Stimulated activated CD4-positive, alpha-beta T cell treated with anti-CD3 and anti-CD28 coated beads, Interleukin-2, amount 100 ng/mL, for 4 hours (primary cell): Measurements from ENCODE around the gene PPP1R37.

ENCODE experiments used
- DNase-seq: peaks from one replicate; pipeline ENCODE4 v3.0.0-alpha.2; 2020; ENCODE audit warnings: low read depth

PPP1R37 gene

GRCh38 chr19:45092747-45093678 is at the start of gene PPP1R37:
PPP1R37 (plus strand) TSS chr19:45093179; CDS start chr19:45093326, 147 bp downstream.
- DNase-seq: peak; percentile 89

DNA sequence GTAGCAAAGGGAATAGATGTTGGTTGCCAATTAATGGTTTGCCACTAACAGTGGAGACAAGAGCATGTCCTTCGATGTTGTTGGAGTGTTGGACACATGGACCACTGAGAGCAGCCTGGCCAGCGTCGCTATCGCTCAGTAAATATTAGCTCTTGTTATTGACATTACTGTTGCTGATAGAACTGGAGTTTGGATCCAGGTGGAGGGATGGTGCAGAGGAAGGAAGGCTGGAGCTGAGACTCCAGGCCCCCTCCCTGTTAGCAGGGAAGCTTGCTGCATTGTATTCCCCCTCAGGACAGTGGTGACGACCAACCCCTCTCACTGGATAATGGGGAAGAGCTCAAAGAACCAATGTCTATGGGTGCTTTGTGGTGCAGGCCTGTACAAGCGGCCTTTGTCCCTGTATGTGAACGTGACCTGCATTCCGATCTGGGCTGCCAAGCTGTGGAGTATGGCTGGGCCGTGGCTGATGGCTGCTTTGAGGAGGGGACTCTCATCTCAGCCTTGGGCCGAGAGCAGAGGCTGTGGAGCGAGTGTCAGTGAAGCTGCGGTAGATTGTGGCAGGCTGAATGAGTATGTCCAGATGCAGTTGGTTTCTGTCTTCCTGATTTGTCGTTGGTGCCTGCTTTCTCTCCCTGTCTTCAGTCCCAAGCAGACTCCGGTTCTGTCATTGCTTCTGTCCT is 47.2 kb upstream of the PPP1R37 start:
- DNase-seq: no peak

DNA sequence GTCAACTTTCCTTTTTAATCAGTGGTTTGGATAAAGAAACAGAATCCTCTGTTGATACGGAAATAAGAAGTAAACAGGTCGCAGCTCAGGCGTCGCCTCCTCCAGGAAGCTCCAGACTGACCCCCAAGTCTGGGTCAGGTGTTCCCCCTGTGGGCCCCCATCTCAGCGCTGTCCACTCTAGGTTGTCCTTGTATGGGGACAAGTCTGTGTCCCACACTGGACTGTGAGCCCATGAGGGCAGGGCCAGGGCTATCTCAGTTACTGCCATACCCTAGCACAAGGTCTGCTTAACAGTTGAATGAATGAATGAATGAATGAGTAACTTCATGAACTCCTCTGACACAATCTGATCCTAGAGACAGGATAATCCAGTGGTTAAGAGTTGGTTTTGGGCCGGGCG is 46.6 kb upstream of the PPP1R37 start:
- no peak for DNase-seq

GRCh38 chr19:45047188-45047797 is 45.7 kb upstream of the PPP1R37 start:
- DNase-seq: no peak

DNA sequence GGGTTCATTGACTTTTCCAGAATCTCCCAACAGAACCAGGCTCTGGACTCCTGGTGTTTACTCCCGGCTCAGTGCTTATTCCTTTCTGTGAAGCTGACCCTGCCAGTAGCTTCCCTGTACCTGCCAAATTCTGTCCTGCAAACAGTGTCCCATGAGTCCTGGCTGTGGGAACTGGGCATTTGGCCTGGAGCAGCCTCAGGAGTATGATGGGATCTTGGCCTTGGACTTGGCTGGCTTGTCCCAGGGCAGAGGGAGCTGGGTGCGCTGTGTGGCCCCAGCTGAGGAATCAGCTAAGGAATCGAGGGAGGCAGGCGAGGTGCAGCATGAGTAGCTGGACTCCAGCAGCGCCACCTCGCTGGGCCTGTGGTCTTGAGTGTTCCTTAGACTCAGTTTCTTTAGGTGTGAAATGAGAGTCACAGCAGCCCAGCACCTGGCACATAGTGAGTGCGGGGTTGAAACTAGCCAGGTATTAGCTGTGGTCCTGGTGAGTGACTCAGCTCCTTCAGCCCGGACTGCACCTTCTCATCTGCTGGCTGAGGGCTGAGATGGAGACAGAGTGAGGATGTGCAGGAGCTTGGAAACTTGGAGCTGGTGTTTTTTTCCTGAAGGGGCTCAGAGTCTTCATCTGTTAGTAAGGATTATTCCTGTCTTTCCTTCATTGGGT is 43.8 kb upstream of the PPP1R37 start:
- DNase-seq: no peak

GRCh38 chr19:45050036-45050435 is 42.9 kb upstream of the PPP1R37 start:
- no peak for DNase-seq

GRCh38 chr19:45051929-45052579 is 40.9 kb upstream of the PPP1R37 start:
- DNase-seq: no peak

DNA sequence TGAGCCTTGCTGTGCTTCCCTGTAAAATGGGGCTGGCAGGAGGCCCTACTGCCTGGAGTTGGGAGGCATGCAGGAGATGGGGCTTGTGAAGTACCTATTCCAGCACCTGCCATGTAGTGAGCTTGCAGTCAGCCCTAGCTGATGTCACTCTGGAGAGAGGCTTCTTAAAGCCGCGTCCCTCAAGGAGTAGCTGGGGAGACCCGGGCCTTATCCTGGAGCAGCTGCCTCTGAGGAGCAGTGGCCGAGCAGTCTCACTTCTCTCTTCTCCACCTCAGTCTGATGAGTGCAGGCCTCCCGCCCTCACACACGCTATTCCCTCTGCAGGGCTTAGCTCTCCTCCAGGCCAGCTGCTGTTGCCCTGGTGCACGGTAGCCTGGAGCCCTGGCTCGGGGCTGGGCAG is 36.1 kb upstream of the PPP1R37 start:
- DNase-seq: no peak

- no peak for DNase-seq
These were observed 35.5 kb upstream of the PPP1R37 start for GRCh38 chr19:45057444-45057843.

GRCh38 chr19:45058622-45059159 is 34.3 kb upstream of the PPP1R37 start:
- no peak for DNase-seq

GRCh38 chr19:45059258-45059965 is 33.6 kb upstream of the PPP1R37 start:
- DNase-seq: peak; percentile 71

- DNase-seq: no peak
These were observed 31.0 kb upstream of the PPP1R37 start for GRCh38 chr19:45061965-45062364.

- no peak for DNase-seq
These were observed 28.9 kb upstream of the PPP1R37 start for GRCh38 chr19:45063851-45064801.

GRCh38 chr19:45066921-45067661 is 25.9 kb upstream of the PPP1R37 start:
- no peak for DNase-seq

- DNase-seq: no peak
These were observed 24.9 kb upstream of the PPP1R37 start for GRCh38 chr19:45068041-45068440.

DNA sequence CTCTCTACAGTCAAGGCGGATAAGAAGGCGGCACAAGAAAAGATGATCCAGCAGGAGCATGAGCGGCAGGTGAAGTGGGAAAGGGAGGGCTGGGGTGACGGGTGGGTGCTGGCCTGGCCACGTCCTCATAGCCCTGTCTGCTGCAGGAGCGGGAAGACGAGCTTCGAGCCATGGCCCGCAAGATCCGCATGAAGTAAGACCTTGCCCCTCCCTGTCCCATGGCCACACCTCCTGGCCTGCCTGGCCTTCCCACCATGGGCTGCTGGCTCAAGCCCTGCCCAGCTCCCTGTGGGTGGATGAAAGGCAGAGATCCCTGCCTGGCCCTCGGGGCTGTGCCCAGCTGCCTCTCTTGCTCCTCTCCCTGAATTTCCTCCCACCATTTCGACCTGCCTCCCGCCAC is 23.9 kb upstream of the PPP1R37 start:
- DNase-seq: no peak

GRCh38 chr19:45070214-45070613 is 22.8 kb upstream of the PPP1R37 start:
- DNase-seq: no peak

DNA sequence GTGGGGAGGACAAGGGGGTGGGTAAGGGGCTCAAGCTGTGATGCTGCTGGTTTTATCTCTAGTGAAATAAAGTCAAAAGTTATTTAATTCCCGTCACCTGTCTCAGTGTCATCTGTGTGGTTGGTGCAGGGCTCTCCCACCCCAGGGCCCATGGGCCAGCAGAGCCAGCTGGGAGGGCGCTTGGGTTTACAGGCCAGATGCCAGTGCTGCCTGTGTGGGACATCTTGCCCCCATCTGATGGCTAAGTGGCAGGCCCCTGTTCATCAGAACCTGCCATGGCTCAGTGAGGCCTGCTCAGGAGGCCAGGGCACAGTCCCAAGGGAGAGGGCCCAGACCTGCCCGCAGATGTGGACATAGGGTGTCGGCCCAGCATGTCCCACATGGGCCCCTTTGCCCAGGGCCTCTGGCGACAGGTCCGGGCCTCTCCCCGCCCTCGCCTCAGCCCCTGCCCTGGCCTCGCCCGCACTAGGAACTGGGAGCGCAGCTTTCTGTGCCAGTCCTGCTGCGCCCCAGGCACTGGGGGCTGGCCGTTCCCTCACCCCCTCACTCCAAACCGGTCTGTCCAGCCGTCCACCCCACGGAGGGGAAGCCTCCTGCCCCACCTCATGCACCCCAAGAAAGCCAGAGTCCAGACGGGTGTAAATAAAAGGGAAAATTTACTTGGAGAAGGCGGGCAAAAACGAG is 22.0 kb upstream of the PPP1R37 start:
- no peak for DNase-seq
